Karpas-422 (cell line): ENCODE results near the gene MTCL1. TPM values are rescaled to one million over a fixed set of nuclear protein-coding genes. Genes with fewer than 3 reads are reported as not detected.

Experiments used
- DNase-seq: peaks from one replicate; pipeline ENCODE4 v3.0.0-alpha.2; 2015
- H2AFZ ChIP-seq: fragments of 200-600 bp; sonication (generic); 2 replicates; pipeline ENCODE4 v1.6.1; 2014; ENCODE audit warnings: antibody characterized with exemption, low read length, mixed read lengths
- H3K27ac ChIP-seq: fragments of 200-600 bp; sonication (generic); 2 replicates; pipeline ENCODE4 v1.5.1; 2014; ENCODE audit warnings: mild to moderate bottlenecking, low read length, moderate library complexity
- H3K27me3 ChIP-seq: fragments of 200-600 bp; sonication (generic); 2 replicates; pipeline ENCODE4 v1.6.1; 2014; ENCODE audit warnings: low read length, mixed read lengths
- H3K36me3 ChIP-seq: fragments of 200-600 bp; sonication (generic); 2 replicates; pipeline ENCODE4 v1.6.1; 2014; ENCODE audit warnings: low read length, mixed read lengths; ENCODE audit not compliant: insufficient read depth
- H3K4me1 ChIP-seq: fragments of 200-600 bp; sonication (generic); 2 replicates; pipeline ENCODE4 v1.6.1; 2014; ENCODE audit warnings: mild to moderate bottlenecking, low read length, mixed read lengths
- H3K4me2 ChIP-seq: fragments of 200-600 bp; sonication (generic); 2 replicates; pipeline ENCODE4 v1.6.1; 2014; ENCODE audit warnings: low read length, low read depth, mild to moderate bottlenecking; ENCODE audit not compliant: poor library complexity, severe bottlenecking
- H3K4me3 ChIP-seq: fragments of 200-600 bp; sonication (generic); 2 replicates; pipeline ENCODE4 v1.5.1; 2014; ENCODE audit warnings: mild to moderate bottlenecking, antibody characterized with exemption, low read length, mixed read lengths
- H3K79me2 ChIP-seq: fragments of 200-600 bp; sonication (generic); 2 replicates; pipeline ENCODE4 v1.6.1; 2014; ENCODE audit warnings: mild to moderate bottlenecking, low read length, mixed read lengths
- H3K9ac ChIP-seq: fragments of 200-600 bp; sonication (generic); 2 replicates; pipeline ENCODE4 v1.6.0; 2014; ENCODE audit warnings: low read length
- H3K9me2 ChIP-seq: fragments of 200-600 bp; sonication (generic), shearing (Covaris generic); replicated peaks from 2 replicates; pipeline ENCODE4 v1.6.0; 2014; ENCODE audit warnings: mild to moderate bottlenecking, low read length, moderate library complexity; ENCODE audit not compliant: insufficient read depth
- H3K9me3 ChIP-seq: fragments of 300-700, 200-600 bp; sonication (generic); 2 replicates; pipeline ENCODE4 v1.6.1; 2014; ENCODE audit warnings: low read length, mixed read lengths
- H4K20me1 ChIP-seq: fragments of 200-600 bp; sonication (generic); 2 replicates; pipeline ENCODE4 v1.6.1; 2014; ENCODE audit warnings: mild to moderate bottlenecking, antibody characterized with exemption, low read length, low read depth; ENCODE audit not compliant: insufficient read depth
- total RNA-seq: library from RNA; depleted of rRNA; stranded (reverse); fragments of >200 nt; shearing (Covaris generic); gene quantifications from 2 replicates; pipeline ENCODE4 v1.2.3, GENCODE V29; 2014; ENCODE audit warnings: low replicate concordance

MTCL1 gene
- total RNA-seq, 1 experiment from 2014 or later = 2.9 TPM

- Histone ChIP-seq H4K20me1 (no peaks in the 10 kb centered on the region), H3K9ac (no peak overlapping the region), H3K4me1 (no peaks in the 10 kb centered on the region), H3K27me3 (no peaks in the 10 kb centered on the region), H3K36me3 (no peaks in the 10 kb centered on the region), H3K79me2 (no peaks in the 10 kb centered on the region), H3K9me2 (no peaks in the 10 kb centered on the region), H2AFZ (no peak overlapping the region), H3K9me3 (no peaks in the 10 kb centered on the region), H3K4me3 (no peak overlapping the region), H3K4me2 (no peak overlapping the region), H3K27ac (no peak overlapping the region)
- no peak for DNase-seq
These were observed 129.5 kb downstream of the MTCL1 start for GRCh38 chr18:8834881-8835280.

DNA sequence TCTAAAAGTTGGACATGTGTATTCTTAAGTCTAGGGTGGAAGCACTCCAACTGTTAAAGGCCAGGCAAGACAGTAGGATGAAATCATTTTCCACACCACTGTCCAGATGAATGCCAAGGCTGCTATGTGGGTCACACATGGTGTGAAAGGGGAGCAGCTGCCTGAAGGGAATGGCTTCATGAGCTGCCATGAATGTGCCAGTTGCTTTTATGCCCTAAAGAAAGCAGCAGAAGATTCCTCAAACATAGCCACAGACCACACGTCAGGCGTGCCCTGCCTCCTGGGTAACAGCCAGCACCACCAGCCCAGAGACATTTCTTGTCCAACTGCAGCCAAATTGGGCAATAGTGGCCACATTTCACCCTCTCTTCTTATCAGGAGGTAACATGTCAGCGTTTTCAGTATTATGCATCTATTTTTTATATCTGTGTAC, 130.2 kb downstream of the MTCL1 start:
- H3K4me2 ChIP-seq = no peak overlapping the region
- H3K79me2 ChIP-seq = no peaks in the 10 kb centered on the region
- H3K9me2 ChIP-seq = no peaks in the 10 kb centered on the region
- no peaks in the 10 kb centered on the region for H3K4me1 ChIP-seq
- no peak overlapping the region for H3K27ac ChIP-seq
- H3K9me3 ChIP-seq = no peaks in the 10 kb centered on the region
- no peaks in the 10 kb centered on the region for H3K36me3 ChIP-seq
- no peak overlapping the region for H2AFZ ChIP-seq
- H3K27me3 ChIP-seq = no peaks in the 10 kb centered on the region
- H3K9ac ChIP-seq = no peak overlapping the region
- no peak overlapping the region for H3K4me3 ChIP-seq
- no peaks in the 10 kb centered on the region for H4K20me1 ChIP-seq
- DNase-seq = no peak

GRCh38 chr18:8839281-8839680, 133.9 kb downstream of the MTCL1 start:
- Histone ChIP-seq H3K4me1 (no peaks in the 10 kb centered on the region), H3K36me3 (no peaks in the 10 kb centered on the region), H4K20me1 (no peaks in the 10 kb centered on the region), H3K27ac (no peak overlapping the region), H3K4me2 (no peak overlapping the region), H3K27me3 (no peaks in the 10 kb centered on the region), H3K79me2 (no peaks in the 10 kb centered on the region), H3K4me3 (no peak overlapping the region), H3K9me3 (no peaks in the 10 kb centered on the region), H2AFZ (no peak overlapping the region), H3K9ac (no peak overlapping the region), H3K9me2 (no peaks in the 10 kb centered on the region)
- DNase-seq = no peak

DNA sequence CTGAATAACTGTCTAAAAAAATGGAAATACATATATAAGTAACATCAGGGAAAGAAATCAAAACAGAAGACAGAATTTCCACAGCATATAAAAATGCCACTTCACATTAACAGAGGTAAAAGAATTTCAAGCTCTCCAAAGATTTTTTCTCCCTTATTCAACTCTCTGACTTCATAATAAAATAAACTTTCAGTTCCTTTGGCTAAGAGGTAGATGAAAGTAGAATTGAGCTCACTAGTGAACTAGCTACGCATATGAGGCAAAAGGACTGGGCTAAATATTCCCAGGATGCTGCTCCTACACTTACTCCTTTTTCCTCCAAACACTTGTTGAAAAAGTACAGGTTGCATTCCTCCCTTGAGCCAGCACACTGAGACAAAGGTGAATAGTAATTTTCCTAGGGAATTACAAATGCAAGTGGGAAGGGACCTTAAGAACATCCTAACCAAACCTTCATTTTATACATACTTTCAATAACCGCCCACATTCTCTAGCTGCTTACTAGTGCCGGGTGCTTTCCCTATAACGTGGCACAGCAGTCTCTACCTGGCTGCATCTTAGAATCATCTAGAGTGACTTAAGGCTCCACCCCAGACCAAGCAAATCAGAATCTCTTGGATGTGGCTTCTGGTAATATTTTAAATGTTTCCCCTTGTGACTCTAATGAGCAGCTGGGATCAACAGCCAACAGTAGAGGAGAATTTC, 136.6 kb downstream of the MTCL1 start:
- Histone ChIP-seq H2AFZ (no peak overlapping the region), H3K27ac (no peak overlapping the region), H3K79me2 (no peaks in the 10 kb centered on the region), H3K4me2 (no peak overlapping the region), H4K20me1 (no peaks in the 10 kb centered on the region), H3K4me1 (no peaks in the 10 kb centered on the region), H3K9ac (no peak overlapping the region), H3K36me3 (no peaks in the 10 kb centered on the region), H3K4me3 (no peak overlapping the region), H3K9me2 (no peaks in the 10 kb centered on the region), H3K27me3 (no peaks in the 10 kb centered on the region), H3K9me3 (no peaks in the 10 kb centered on the region)
- no peak for DNase-seq

- Histone ChIP-seq H3K27ac (no peak overlapping the region), H2AFZ (no peak overlapping the region), H3K27me3 (no peaks in the 10 kb centered on the region), H3K4me3 (no peak overlapping the region), H4K20me1 (no peaks in the 10 kb centered on the region), H3K36me3 (no peaks in the 10 kb centered on the region), H3K9me3 (no peaks in the 10 kb centered on the region), H3K9me2 (no peaks in the 10 kb centered on the region), H3K4me2 (no peak overlapping the region), H3K79me2 (no peaks in the 10 kb centered on the region), H3K4me1 (no peaks in the 10 kb centered on the region), H3K9ac (no peak overlapping the region)
- no peak for DNase-seq
These were observed 137.2 kb downstream of the MTCL1 start for GRCh38 chr18:8842506-8842905.

DNA sequence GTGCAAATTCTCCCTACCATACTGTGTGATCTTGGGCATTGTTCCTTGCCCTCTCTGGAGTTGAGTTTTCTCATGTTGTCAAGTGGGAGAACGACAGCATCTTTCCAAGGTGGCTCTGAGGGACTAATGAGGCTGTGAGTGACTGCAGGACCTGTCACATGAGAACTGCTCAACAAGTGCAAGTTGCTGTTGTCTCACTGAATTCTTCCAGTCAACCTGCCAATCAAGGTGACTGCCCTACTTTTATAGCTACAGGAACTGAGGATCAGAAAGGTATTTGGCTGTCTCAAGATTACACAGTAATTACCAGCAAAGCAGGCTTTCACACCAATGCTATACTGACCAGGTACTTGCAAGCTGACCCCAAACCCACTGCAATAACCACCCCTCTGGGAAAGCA, 137.6 kb downstream of the MTCL1 start:
- H2AFZ ChIP-seq = no peak overlapping the region
- H4K20me1 ChIP-seq = no peaks in the 10 kb centered on the region
- H3K9me3 ChIP-seq = no peaks in the 10 kb centered on the region
- no peaks in the 10 kb centered on the region for H3K9me2 ChIP-seq
- H3K4me3 ChIP-seq = no peak overlapping the region
- no peaks in the 10 kb centered on the region for H3K27me3 ChIP-seq
- no peak overlapping the region for H3K4me2 ChIP-seq
- no peaks in the 10 kb centered on the region for H3K36me3 ChIP-seq
- no peaks in the 10 kb centered on the region for H3K79me2 ChIP-seq
- H3K27ac ChIP-seq = no peak overlapping the region
- no peak overlapping the region for H3K9ac ChIP-seq
- H3K4me1 ChIP-seq = no peaks in the 10 kb centered on the region
- DNase-seq = no peak

GRCh38 chr18:8844721-8845148, 139.4 kb downstream of the MTCL1 start:
- Histone ChIP-seq H3K79me2 (no peaks in the 10 kb centered on the region), H3K4me2 (no peak overlapping the region), H3K9ac (no peak overlapping the region), H3K27ac (no peak overlapping the region), H3K4me1 (no peaks in the 10 kb centered on the region), H4K20me1 (no peaks in the 10 kb centered on the region), H3K27me3 (no peaks in the 10 kb centered on the region), H3K9me2 (no peaks in the 10 kb centered on the region), H3K36me3 (no peaks in the 10 kb centered on the region), H3K9me3 (no peaks in the 10 kb centered on the region), H3K4me3 (no peak overlapping the region), H2AFZ (no peak overlapping the region)
- DNase-seq = no peak

DNA sequence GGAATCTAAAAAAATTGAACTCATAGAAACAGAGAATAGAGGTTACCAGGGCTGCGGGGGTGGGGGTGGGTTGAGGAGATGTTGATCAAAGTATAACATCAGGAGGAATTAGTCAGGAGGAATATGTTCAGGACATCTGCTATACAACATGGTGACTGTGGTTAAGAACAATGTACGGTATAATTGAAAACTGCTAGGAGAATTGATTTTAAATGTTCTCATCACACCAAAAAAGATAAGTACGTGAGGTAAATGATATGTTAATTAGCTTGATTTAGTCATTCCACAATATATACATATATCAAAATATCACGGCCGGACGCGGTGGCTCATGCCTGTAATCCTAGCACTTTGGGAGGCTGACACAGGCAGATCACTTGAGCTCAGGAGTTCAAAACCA, 140.2 kb downstream of the MTCL1 start:
- Histone ChIP-seq H2AFZ (no peak overlapping the region), H3K9me3 (no peaks in the 10 kb centered on the region), H3K4me1 (no peaks in the 10 kb centered on the region), H3K9me2 (no peaks in the 10 kb centered on the region), H3K4me3 (no peak overlapping the region), H3K27me3 (no peaks in the 10 kb centered on the region), H3K9ac (no peak overlapping the region), H3K36me3 (no peaks in the 10 kb centered on the region), H4K20me1 (no peaks in the 10 kb centered on the region), H3K27ac (no peak overlapping the region), H3K79me2 (no peaks in the 10 kb centered on the region), H3K4me2 (no peak overlapping the region)
- no peak for DNase-seq
